Upper lobe of left lung (tissue), 6 donors: ENCODE data around the gene XNDC1N. TPM values are rescaled to one million over a fixed set of nuclear protein-coding genes. Genes with fewer than 3 reads are reported as not detected.
"Not testable (repeated sequence)": the region's sequence is repeated elsewhere in the genome, so short reads cannot be mapped to it uniquely, and the experiment has no call there.

Experiments
- ATAC-seq, 2 donors: fragments of 200-7000 bp; cut with Tn5 transposase; one replicate each; pipeline ENCODE4 v1.9.1; 2022; ENCODE audit warnings: mild to moderate bottlenecking in 2 of 2, moderate library complexity in 2 of 2; ENCODE audit not compliant: low FRiP score in 2 of 2
- DNase-seq, 2 donors: peaks; one replicate each; pipeline ENCODE4 v3.0.0-alpha.2; 2019 to 2020
- H3K27ac ChIP-seq, 4 donors: fragments of 200-600 bp; sonication (generic); one replicate each; pipeline ENCODE4 v1.5.1; 2016 to 2019
- H3K27me3 ChIP-seq, 4 donors: fragments of 200-600 bp; sonication (generic); one replicate each; pipeline ENCODE4 v1.5.1; 2017 to 2019
- H3K36me3 ChIP-seq, 4 donors: fragments of 200-600 bp; sonication (generic); one replicate each; pipeline ENCODE4 v1.5.1; 2016 to 2019
- H3K4me1 ChIP-seq, 4 donors: fragments of 200-600 bp; sonication (generic); one replicate each; pipeline ENCODE4 v1.5.1; 2018 to 2019
- H3K4me3 ChIP-seq, 4 donors: fragments of 200-600 bp; sonication (generic); one replicate each; pipeline ENCODE4 v1.5.1; 2017 to 2019; ENCODE audit warnings: mild to moderate bottlenecking in 2 of 4, moderate library complexity in 1 of 4
- H3K9me3 ChIP-seq, 4 donors: fragments of 200-600 bp; sonication (generic); one replicate each; pipeline ENCODE4 v1.5.1; 2018 to 2019
- CTCF ChIP-seq, 6 experiments: fragments of 450-650 bp in 4 of 6; fragments of 200-600 bp in 2 of 6; sonication (generic) in 2 of 6; IDR thresholded peaks; one replicate each; pipeline ENCODE4 v1.5.1; 2016 to 2019; ENCODE audit warnings: antibody characterized with exemption in 6 of 6
- EP300 ChIP-seq, 4 donors: sonication (generic); formaldehyde crosslinking; IDR thresholded peaks; one replicate each; pipeline ENCODE4 v1.5.1; 2017; ENCODE audit warnings: antibody characterized with exemption in 4 of 4, control low read depth in 2 of 4
- POLR2A ChIP-seq, 4 donors: fragments of 450-650 bp; IDR thresholded peaks; one replicate each; pipeline ENCODE4 v1.5.1; 2016 to 2017; ENCODE audit warnings: antibody characterized with exemption in 4 of 4, mild to moderate bottlenecking in 2 of 4
- POLR2AphosphoS5 ChIP-seq, 2 donors: sonication (generic); formaldehyde crosslinking; IDR thresholded peaks; one replicate each; pipeline ENCODE4 v1.5.1; 2017; ENCODE audit warnings: antibody characterized with exemption in 2 of 2
- WGBS, 2 donors: methylation state at CpG; one replicate each; pipeline ENCODE4 v1.1.5; 2017 to 2018; 5-methylcytosine and 5-hydroxymethylcytosine counted together
- total RNA-seq, 6 donors: library from RNA; depleted of rRNA in 4 of 6; stranded (reverse); fragments of >200 nt in 4 of 6; gene quantifications; one replicate each; pipeline versions ENCODE4 v1.1.0 to v1.2.1, GENCODE V29; 2016 to 2021
- donor health status: DM: no; HTN: no; CAD: no; lungs with moderate emphysema.
- donor health status: DM: no; HTN: yes; CAD: no; lungs with severe emphysema.

Gene XNDC1N
- total RNA-seq, 6 donors from 2014 or later, result 5.6 to 14.7 (median 7.0) TPM

- TF ChIP-seq EP300 (IDR thresholded peaks at IDR 0.05), result no peak
- no peak for TF ChIP-seq POLR2AphosphoS5 (IDR thresholded peaks at IDR 0.05)
- TF ChIP-seq POLR2A (IDR thresholded peaks at IDR 0.05), result no peak
- no peak for TF ChIP-seq CTCF (IDR thresholded peaks at IDR 0.05)
- Histone ChIP-seq H3K4me1 (no peaks in the 10 kb centered on the region), H3K27ac (no peak overlapping the region), H3K9me3 (no peaks in the 10 kb centered on the region), H3K27me3 (no peaks in the 10 kb centered on the region), H3K4me3 (no peak overlapping the region), H3K36me3 (peaks cover 0 to 33% (median 4%) of the 10 kb centered on the region in 4 donors)
- no peak for ATAC-seq
- DNase-seq, result no peak
- 91 to 94% methylated on average over 9 of the region's 9 CpGs for WGBS, 2 donors
Observed at GRCh38 chr11:71908218-71908617, 20.2 kb downstream of the XNDC1N start.

GRCh38 chr11:71901137-71901536, 27.3 kb downstream of the XNDC1N start:
- not testable (repeated sequence) for DNase-seq, H3K4me1 ChIP-seq, H3K9me3 ChIP-seq, H3K4me3 ChIP-seq, H3K27me3 ChIP-seq, H3K27ac ChIP-seq, ATAC-seq
- peaks cover 0 to 16% (median 0%) of the 10 kb centered on the region in 4 donors for H3K36me3 ChIP-seq
- 73 to 90% methylated on average over 12 to 14 of the region's 14 CpGs for WGBS, 2 donors

DNA sequence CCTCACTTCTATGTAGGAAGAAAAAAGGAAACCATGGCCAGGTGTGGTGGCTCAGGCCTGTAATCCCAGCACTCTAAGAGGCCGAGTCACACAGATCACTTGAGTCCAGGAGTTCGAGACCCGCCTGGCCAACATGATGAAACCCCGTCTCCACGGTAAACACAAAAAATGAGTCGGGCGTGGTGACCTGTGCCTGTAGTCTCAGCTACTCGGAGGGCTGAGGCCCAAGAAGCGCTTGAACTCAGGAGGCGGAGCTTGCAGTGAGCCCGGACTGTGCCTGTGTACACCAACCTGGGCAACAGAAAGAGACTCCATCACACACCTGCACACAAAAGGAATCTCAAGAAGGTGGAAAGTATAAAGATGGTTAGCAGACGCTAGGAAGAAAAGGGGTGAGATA, 32.4 kb downstream of the XNDC1N start:
- Histone ChIP-seq H3K4me1 (no peaks in the 10 kb centered on the region), H3K9me3 (no peaks in the 10 kb centered on the region), H3K36me3 (no peaks in the 10 kb centered on the region), H3K4me3 (no peak overlapping the region), H3K27me3 (no peaks in the 10 kb centered on the region), H3K27ac (no peak overlapping the region)
- ATAC-seq, result no peak
- DNase-seq, result no peak
- 89 to 92% methylated on average over 12 of the region's 12 CpGs for WGBS, 2 donors
- TF ChIP-seq EP300 (IDR thresholded peaks at IDR 0.05), result no peak
- no peak for TF ChIP-seq CTCF (IDR thresholded peaks at IDR 0.05)
- no peak for TF ChIP-seq POLR2A (IDR thresholded peaks at IDR 0.05)
- TF ChIP-seq POLR2AphosphoS5 (IDR thresholded peaks at IDR 0.05), result no peak

DNA sequence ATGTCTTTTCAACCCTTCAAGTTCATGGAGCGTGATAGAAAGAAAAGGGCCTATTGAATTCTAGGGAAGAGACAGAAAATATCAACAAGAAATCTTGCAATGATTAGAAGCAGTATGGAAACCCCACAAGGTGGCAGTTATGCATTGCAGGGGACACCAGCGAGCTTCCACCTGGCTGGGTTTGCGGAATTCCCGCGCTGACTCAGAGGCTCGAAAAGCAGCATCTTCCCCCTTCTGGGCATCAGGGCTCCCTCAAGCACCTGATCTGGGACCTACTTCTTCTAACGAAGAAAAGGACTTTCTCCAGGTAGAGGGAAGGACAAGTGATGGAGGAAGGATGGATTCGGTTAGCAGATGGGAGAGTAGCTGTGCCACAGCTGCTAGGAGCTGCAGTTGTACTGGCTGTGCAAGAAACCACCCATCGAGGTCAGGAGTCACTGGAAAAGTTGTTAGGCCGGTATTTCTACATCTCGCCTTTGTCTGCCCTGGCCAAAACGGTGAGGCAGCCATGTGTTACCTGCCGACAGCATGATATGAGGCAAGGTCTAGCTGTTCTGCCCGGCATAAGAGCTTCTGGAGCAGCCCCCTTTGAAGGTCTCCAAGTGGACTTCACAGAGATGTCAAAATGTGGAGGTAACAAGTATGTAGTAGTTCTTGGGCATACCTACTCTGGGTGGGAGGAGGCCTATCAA, 39.1 kb downstream of the XNDC1N start:
- H3K4me1 ChIP-seq, H3K4me3 ChIP-seq, DNase-seq, H3K36me3 ChIP-seq, ATAC-seq, H3K27me3 ChIP-seq, H3K27ac ChIP-seq, H3K9me3 ChIP-seq: not testable (repeated sequence)
- 86 to 90% methylated on average over 10 to 14 of the region's 14 CpGs for WGBS, 2 donors

- 93 to 94% methylated on average over 14 of the region's 14 CpGs for WGBS, 2 donors
- not testable (repeated sequence) for H3K4me3 ChIP-seq, H3K36me3 ChIP-seq, H3K9me3 ChIP-seq, H3K27me3 ChIP-seq, ATAC-seq, DNase-seq, H3K4me1 ChIP-seq, H3K27ac ChIP-seq
Observed at GRCh38 chr11:71888335-71889010, 39.9 kb downstream of the XNDC1N start.

DNA sequence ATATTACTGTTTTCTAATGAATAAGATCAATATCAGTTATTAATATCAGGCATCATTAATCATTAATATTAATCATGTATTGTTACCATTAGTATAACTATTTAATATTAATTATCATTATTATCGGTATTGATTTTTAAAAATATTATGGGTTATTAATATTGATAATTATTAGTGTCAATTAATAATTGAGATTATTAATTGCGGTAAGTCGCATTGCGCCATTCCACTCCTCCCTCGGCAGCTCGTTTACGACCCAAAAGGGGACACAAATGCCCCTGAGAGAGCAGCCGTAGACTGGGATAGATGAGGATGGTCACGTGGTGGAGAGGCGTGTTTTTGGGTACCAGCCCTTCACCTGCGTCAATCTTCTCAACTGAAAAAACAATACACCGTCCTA, 42.6 kb downstream of the XNDC1N start:
- H3K27me3 ChIP-seq, ATAC-seq, H3K4me1 ChIP-seq, H3K4me3 ChIP-seq, H3K9me3 ChIP-seq, H3K36me3 ChIP-seq, DNase-seq, H3K27ac ChIP-seq: not testable (repeated sequence)
- WGBS, 2 donors, result 95 to 97% methylated on average over 12 of the region's 12 CpGs

Other genes starting within 250 kb of the XNDC1N start
- not detected for gene DEFB108B, start 95.4 kb downstream of the XNDC1N start, total RNA-seq
- gene DEFB131B, start 50.1 kb downstream of the XNDC1N start, total RNA-seq, result not detected
- gene RNF121, start 452 bp upstream of the XNDC1N start, total RNA-seq, result 100 to 1,000 TPM in 1 of 6 donors, 10 to 100 TPM in 5; 16.0 to 112 (median 28.3) TPM
- 10 to 100 TPM in 4 of 6 donors, 1 to 10 TPM in 2; 4.6 to 45.1 (median 16.9) TPM for gene IL18BP, start 70.3 kb upstream of the XNDC1N start, total RNA-seq
- gene NUMA1, start 151.9 kb upstream of the XNDC1N start, total RNA-seq, result 100 to 1,000 TPM; 185 to 666 (median 241) TPM
- gene LRRC51, start 152.3 kb upstream of the XNDC1N start, total RNA-seq, result 10 to 100 TPM in 3 of 6 donors, 1 to 10 TPM in 3; 5.3 to 19.2 (median 10.3) TPM
- gene LAMTOR1, start 174.7 kb upstream of the XNDC1N start, total RNA-seq, result 100 to 1,000 TPM in 4 of 6 donors, 10 to 100 TPM in 2; 86.0 to 162 (median 114) TPM
- gene TOMT, start 177.3 kb upstream of the XNDC1N start, total RNA-seq, result under 1 TPM in 1 of 6 donors, not detected in 5; 0.30 TPM
- 10 to 100 TPM; 12.8 to 39.1 (median 29.5) TPM for gene ANAPC15, start 184.1 kb upstream of the XNDC1N start, total RNA-seq
- gene FOLR3, start 207.1 kb upstream of the XNDC1N start, total RNA-seq, result 10 to 100 TPM in 2 of 6 donors, 1 to 10 TPM in 2, not detected in 2; 1.4 to 69.7 (median 9.5) TPM